Sigmoid colon (tissue), 7 donors: ENCODE measurements around the gene EMC9. TPM values are rescaled to one million over a fixed set of nuclear protein-coding genes. Genes with fewer than 3 reads are reported as not detected.
A peak's percentile ranks its signal among the peaks of the same experiment; 100 is the strongest.

ENCODE experiments used
- DNase-seq: peaks from one replicate; pipeline ENCODE4 v3.0.0-alpha.2; 2019
- H3K27ac ChIP-seq, 4 donors: fragments of 200-600 bp; sonication (generic); one replicate each; pipeline ENCODE4 v1.5.1; 2016 to 2019; ENCODE audit warnings: mild to moderate bottlenecking in 1 of 4
- H3K27me3 ChIP-seq, 3 donors: fragments of 200-600 bp; sonication (generic); one replicate each; pipeline ENCODE4 v1.5.1; 2019; ENCODE audit warnings: mild to moderate bottlenecking in 1 of 3
- H3K36me3 ChIP-seq, 4 donors: fragments of 200-600 bp; sonication (generic); one replicate each; pipeline ENCODE4 v1.5.1; 2016 to 2019
- H3K4me1 ChIP-seq, 4 donors: fragments of 200-600 bp; sonication (generic); one replicate each; pipeline ENCODE4 v1.5.1; 2017 to 2019
- H3K4me3 ChIP-seq, 4 donors: fragments of 200-600 bp; sonication (generic); one replicate each; pipeline ENCODE4 v1.5.1; 2017 to 2019; ENCODE audit warnings: mild to moderate bottlenecking in 2 of 4, moderate library complexity in 1 of 4
- H3K9me3 ChIP-seq, 4 donors: fragments of 200-600 bp in 3 of 4; sonication (generic) in 3 of 4; one replicate each; pipeline versions ENCODE4 v1.5.1 to v1.6.1; 2013 to 2019
- EP300 ChIP-seq, 4 donors: sonication (generic); formaldehyde crosslinking; IDR thresholded peaks; one replicate each; pipeline ENCODE4 v1.6.1; 2017; ENCODE audit warnings: antibody characterized with exemption in 4 of 4
- POLR2A ChIP-seq, 2 donors: fragments of 450-650 bp; IDR thresholded peaks; one replicate each; pipeline ENCODE4 v1.6.1; 2016; ENCODE audit warnings: antibody characterized with exemption in 2 of 2, mild to moderate bottlenecking in 2 of 2, moderate library complexity in 2 of 2
- POLR2AphosphoS5 ChIP-seq, 4 donors: sonication (generic); formaldehyde crosslinking; IDR thresholded peaks; one replicate each; pipeline ENCODE4 v1.6.1; 2017; ENCODE audit warnings: antibody characterized with exemption in 4 of 4
- whole genome bisulfite sequencing, 2 donors: extraction: QIAGEN DNeasy Blood & Tissue Kit; methylation state at CpG; one replicate each; pipeline ENCODE4 v1.1.7; 2013; 5-methylcytosine and 5-hydroxymethylcytosine counted together
- intact Hi-C: fragments of 100-400 bp; cut with DNase I; formaldehyde crosslinking; loops from one replicate; pipeline ENCODE4 v1.15.1; 2023
- polyA plus RNA-seq, 3 donors: library from polyadenylated mRNA; stranded (reverse); fragments of 200-250 nt; gene quantifications; one replicate each; pipeline ENCODE4 v1.2.3, GENCODE V29; 2013
- small RNA-seq, 3 donors: library from RNA; depleted of rRNA; stranded (forward); fragments of <200 nt; gene quantifications; one replicate each; pipeline ENCODE3, GENCODE V24; 2016
- total RNA-seq, 4 donors: library from RNA; depleted of rRNA; stranded (reverse); fragments of >200 nt; gene quantifications; one replicate each; pipeline ENCODE4 v1.1.0, GENCODE V29; 2016
- TF ChIP-seq, protein P1 (sequence below), 4 experiments: fragments of 450-650 bp in 3 of 4; fragments of 200-600 bp in 1 of 4; IDR thresholded peaks; one replicate each; pipeline ENCODE4 v1.5.1; 2016 to 2019; ENCODE audit warnings: antibody characterized with exemption in 4 of 4, mild to moderate bottlenecking in 3 of 4, moderate library complexity in 2 of 4
- donor health status: healthy with polysubstance abuse.
- donor health status: Bipolar disorder and iron deficiency.
- donor health status: healthy.

The EMC9 gene
- total and polyA plus RNA-seq, 7 donors, result 5.0 to 37.2 (median 20.6) TPM

DNA sequence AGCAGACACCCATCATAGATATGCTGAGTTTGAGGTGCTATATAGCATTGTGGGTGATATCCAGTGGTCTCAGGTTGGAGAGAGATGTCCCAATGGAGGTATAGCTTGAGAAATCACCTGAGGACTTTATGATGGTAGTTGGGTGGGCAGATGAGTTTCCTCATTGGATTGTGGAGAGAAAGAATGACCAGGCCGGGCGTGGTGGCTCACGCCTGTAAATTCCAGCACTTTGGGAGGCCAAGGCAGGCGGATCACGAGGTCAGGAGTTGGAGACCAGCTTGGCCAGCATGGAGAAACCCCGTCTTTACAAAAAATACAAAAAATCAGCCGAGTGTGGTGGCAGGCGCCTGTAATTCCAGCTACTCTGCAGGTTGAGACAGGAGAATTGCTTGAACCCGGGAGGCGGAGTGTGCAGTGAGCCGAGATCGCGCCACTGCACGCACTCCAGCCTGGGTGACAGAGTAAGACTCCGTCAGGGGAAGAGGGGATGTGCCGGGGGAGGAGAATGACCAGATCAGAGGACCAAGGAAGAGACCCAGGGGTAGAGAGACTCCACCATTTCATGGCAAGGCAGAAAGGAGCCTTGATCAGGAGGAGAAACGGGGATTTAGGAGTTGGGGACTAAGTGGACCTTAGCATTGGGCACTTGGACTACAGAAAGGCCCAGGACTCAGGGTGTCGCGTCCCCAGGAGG, 48.0 kb downstream of the EMC9 start:
- no peaks in the 10 kb centered on the region for H3K9me3 ChIP-seq
- no peaks in the 10 kb centered on the region for H3K27me3 ChIP-seq
- peaks cover 0 to 19% (median 9%) of the 10 kb centered on the region in 4 donors for H3K4me1 ChIP-seq
- peak overlapping the region; percentile 77 to 95 (median 86) for H3K4me3 ChIP-seq
- peaks cover 0 to 3% (median 0%) of the 10 kb centered on the region in 4 donors for H3K36me3 ChIP-seq
- H3K27ac ChIP-seq, result peak overlapping the region; percentile 88 to 99 (median 89)
- no peak for DNase-seq
- WGBS, 2 donors, result 80 to 85% methylated on average over 19 of the region's 19 CpGs
- intact Hi-C loops, result loop anchor here (2.0 to 10.0 kb wide), 3 partner anchors 41 to 459 kb away; partner anchors contain the start of genes CARMIL3, DHRS2 and DHRS4L2
- TF ChIP-seq, protein P1, sequence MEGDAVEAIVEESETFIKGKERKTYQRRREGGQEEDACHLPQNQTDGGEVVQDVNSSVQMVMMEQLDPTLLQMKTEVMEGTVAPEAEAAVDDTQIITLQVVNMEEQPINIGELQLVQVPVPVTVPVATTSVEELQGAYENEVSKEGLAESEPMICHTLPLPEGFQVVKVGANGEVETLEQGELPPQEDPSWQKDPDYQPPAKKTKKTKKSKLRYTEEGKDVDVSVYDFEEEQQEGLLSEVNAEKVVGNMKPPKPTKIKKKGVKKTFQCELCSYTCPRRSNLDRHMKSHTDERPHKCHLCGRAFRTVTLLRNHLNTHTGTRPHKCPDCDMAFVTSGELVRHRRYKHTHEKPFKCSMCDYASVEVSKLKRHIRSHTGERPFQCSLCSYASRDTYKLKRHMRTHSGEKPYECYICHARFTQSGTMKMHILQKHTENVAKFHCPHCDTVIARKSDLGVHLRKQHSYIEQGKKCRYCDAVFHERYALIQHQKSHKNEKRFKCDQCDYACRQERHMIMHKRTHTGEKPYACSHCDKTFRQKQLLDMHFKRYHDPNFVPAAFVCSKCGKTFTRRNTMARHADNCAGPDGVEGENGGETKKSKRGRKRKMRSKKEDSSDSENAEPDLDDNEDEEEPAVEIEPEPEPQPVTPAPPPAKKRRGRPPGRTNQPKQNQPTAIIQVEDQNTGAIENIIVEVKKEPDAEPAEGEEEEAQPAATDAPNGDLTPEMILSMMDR (IDR thresholded peaks at IDR 0.05), result no peak
- TF ChIP-seq POLR2AphosphoS5 (IDR thresholded peaks at IDR 0.05), result no peak
- TF ChIP-seq POLR2A (IDR thresholded peaks at IDR 0.05), result no peak
- TF ChIP-seq EP300 (IDR thresholded peaks at IDR 0.05), result no peak

DNA sequence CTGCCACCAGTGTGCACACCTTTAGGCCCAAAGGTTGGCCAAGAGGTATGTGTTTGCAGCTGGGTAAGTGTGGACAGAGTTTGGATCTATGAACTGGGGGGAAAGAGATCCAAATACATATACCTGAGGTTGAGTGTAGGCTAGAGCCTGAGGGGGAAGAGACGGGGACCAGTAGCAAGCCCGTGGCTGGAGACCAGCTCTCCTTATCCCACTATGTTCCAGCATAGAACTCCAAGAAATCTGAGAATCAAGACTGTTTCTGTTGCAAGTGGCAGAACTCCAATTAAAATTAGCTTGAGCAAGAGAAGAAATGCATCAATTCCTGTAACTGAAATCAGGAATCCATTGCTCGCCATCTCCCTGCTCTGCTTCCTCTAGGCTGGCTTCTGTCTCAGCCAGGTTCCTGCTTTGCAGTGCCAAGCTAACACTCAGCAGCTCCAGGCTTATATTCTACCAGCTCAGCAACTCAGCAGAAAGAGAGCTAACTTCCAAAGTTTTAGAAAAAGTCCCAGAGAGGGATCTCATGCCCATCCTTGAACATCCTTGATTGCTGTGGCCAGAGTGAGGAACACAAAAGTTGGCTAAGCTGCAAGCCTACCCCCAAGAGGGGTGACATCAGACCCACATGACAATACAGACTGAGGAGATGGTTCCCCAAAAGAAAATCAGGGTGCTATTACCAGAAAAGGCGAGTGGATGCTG, 48.7 kb downstream of the EMC9 start:
- no peaks in the 10 kb centered on the region for H3K36me3 ChIP-seq
- intact Hi-C loops, result loop anchor here (2.0 to 10.0 kb wide), 3 partner anchors 40 to 458 kb away; partner anchors contain the start of genes CARMIL3, DHRS2 and DHRS4L2
- 77 to 94% methylated on average over 4 of the region's 4 CpGs for WGBS, 2 donors
- no peaks in the 10 kb centered on the region for H3K27me3 ChIP-seq
- DNase-seq, result peak; percentile 21
- no peaks in the 10 kb centered on the region for H3K9me3 ChIP-seq
- peak overlapping the region; percentile 88 to 99 (median 89) for H3K27ac ChIP-seq
- no peak overlapping the region for H3K4me3 ChIP-seq
- H3K4me1 ChIP-seq, result peaks cover 0 to 19% (median 9%) of the 10 kb centered on the region in 4 donors
- TF ChIP-seq POLR2A (IDR thresholded peaks at IDR 0.05), result no peak
- TF ChIP-seq EP300 (IDR thresholded peaks at IDR 0.05), result no peak
- no peak for TF ChIP-seq POLR2AphosphoS5 (IDR thresholded peaks at IDR 0.05)
- TF ChIP-seq, protein P1 (IDR thresholded peaks at IDR 0.05), result no peak

DNA sequence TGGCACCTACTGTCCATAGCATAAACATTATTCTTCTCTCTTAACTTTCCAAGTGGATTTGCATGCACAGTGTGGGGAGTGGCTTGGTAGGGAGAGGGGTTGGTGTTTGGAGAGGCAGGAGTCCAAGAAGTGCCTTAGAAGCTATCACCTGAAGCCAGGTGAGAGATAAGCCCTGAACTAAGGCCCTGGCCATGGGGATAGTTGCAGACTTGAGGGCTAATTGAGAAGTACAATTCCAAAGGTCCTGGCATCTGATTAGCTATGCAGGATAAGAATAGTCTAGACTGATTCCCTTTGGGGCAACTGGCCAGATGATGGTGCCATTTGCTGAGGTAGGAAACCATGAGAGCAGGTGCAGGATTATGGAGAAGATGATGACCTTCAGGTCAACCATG, 49.3 kb downstream of the EMC9 start:
- no peaks in the 10 kb centered on the region for H3K36me3 ChIP-seq
- intact Hi-C loops, result loop anchor here (2.0 to 10.0 kb wide), 3 partner anchors 39 to 457 kb away; partner anchors contain the start of genes CARMIL3, DHRS2 and DHRS4L2
- peaks cover 0 to 19% (median 9%) of the 10 kb centered on the region in 4 donors for H3K4me1 ChIP-seq
- H3K9me3 ChIP-seq, result no peaks in the 10 kb centered on the region
- no peak overlapping the region for H3K4me3 ChIP-seq
- no peaks in the 10 kb centered on the region for H3K27me3 ChIP-seq
- H3K27ac ChIP-seq, result no peak overlapping the region
- no peak for TF ChIP-seq POLR2A (IDR thresholded peaks at IDR 0.05)
- TF ChIP-seq, protein P1 (IDR thresholded peaks at IDR 0.05), result no peak
- no peak for TF ChIP-seq POLR2AphosphoS5 (IDR thresholded peaks at IDR 0.05)
- no peak for TF ChIP-seq EP300 (IDR thresholded peaks at IDR 0.05)
- DNase-seq, result no peak

DNA sequence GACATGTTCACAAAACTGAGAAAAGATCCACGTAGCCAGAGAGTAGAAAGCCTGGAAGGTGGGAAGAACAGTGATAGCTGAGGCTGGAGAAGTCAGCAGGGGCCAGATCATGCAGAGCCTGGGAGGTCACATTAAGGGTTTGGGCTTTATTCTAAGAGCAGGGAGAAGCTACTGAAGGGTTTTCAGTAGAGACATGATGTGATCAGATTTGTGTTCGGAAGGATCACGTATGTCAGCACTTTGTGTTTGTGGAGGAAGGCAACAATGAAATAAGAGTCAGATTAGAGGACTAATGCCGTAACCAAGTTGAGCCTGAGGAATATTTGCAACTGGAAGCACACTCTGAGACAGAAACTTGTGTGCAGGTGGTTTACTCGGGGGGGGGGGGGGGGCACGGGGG, 51.5 kb downstream of the EMC9 start:
- TF ChIP-seq EP300 (IDR thresholded peaks at IDR 0.05) (no peak), POLR2A (IDR thresholded peaks at IDR 0.05) (no peak), POLR2AphosphoS5 (IDR thresholded peaks at IDR 0.05) (no peak)
- TF ChIP-seq, protein P1 (IDR thresholded peaks at IDR 0.05), result no peak
- no peak for DNase-seq
- 84 to 88% methylated on average over 6 of the region's 6 CpGs for WGBS, 2 donors
- intact Hi-C loops, result loop anchor here (1.0 to 10.0 kb wide), 4 partner anchors 32 to 455 kb away; partner anchors contain the start of genes DHRS2 and DHRS4L2
- Histone ChIP-seq H3K9me3 (no peaks in the 10 kb centered on the region), H3K27ac (no peak overlapping the region), H3K4me3 (no peak overlapping the region), H3K36me3 (no peaks in the 10 kb centered on the region), H3K4me1 (peaks cover 0 to 12% (median 6%) of the 10 kb centered on the region in 4 donors), H3K27me3 (no peaks in the 10 kb centered on the region)

Small RNA genes within 50 kb of the gene (small RNA-seq; reads per million reads assigned to genes)
- gene AL136295.4 (0 reads per million in 3 donors), gene IPO4 (0 reads per million in 3 donors), gene IRF9 (0 reads per million in 3 donors), gene RNA5SP383 (0.36 to 1.3 (median 0.51) reads per million in 3 donors)

Other genes with a start within 250 kb of the EMC9 start
Only the 30 nearest of the 31 such genes appear.
- gene DHRS4, start 187.8 kb downstream of the EMC9 start, total RNA-seq, result 10 to 100 TPM; 23.8 to 52.4 (median 37.8) TPM
- 10 to 100 TPM; 71.1 to 87.1 (median 74.0) TPM for gene DHRS4, start 187.8 kb downstream of the EMC9 start, polyA plus RNA-seq
- 10 to 100 TPM in 3 of 4 donors, 1 to 10 TPM in 1; 8.0 to 20.0 (median 17.6) TPM for gene DHRS4L2, start 152.7 kb downstream of the EMC9 start, total RNA-seq
- gene DHRS4L2, start 152.7 kb downstream of the EMC9 start, polyA plus RNA-seq, result 10 to 100 TPM; 57.1 to 62.7 (median 57.6) TPM
- 1 to 10 TPM in 2 of 4 donors, under 1 TPM in 2; 0.14 to 3.3 (median 0.62) TPM for gene CARMIL3, start 89.6 kb downstream of the EMC9 start, total RNA-seq
- gene CARMIL3, start 89.6 kb downstream of the EMC9 start, polyA plus RNA-seq, result 1 to 10 TPM in 1 of 3 donors, under 1 TPM in 2; under 0.01 to 1.7 (median 0.23) TPM
- gene CPNE6, start 70.0 kb downstream of the EMC9 start, total RNA-seq, result 1 to 10 TPM in 3 of 4 donors, not detected in 1; 1.8 to 3.3 (median 2.9) TPM
- gene CPNE6, start 70.0 kb downstream of the EMC9 start, polyA plus RNA-seq, result under 1 TPM in 1 of 3 donors, not detected in 2; 0.42 TPM
- 10 to 100 TPM in 2 of 4 donors, 1 to 10 TPM in 2; 7.1 to 12.2 (median 9.2) TPM for gene PCK2, start 47.3 kb downstream of the EMC9 start, total RNA-seq
- gene PCK2, start 47.3 kb downstream of the EMC9 start, polyA plus RNA-seq, result 100 to 1,000 TPM in 1 of 3 donors, 10 to 100 TPM in 2; 66.1 to 109 (median 99.5) TPM
- 10 to 100 TPM; 37.7 to 82.9 (median 54.8) TPM for gene DCAF11, start 26.8 kb downstream of the EMC9 start, total RNA-seq
- 10 to 100 TPM; 70.9 to 79.8 (median 75.1) TPM for gene DCAF11, start 26.8 kb downstream of the EMC9 start, polyA plus RNA-seq
- gene NRL, start 26.6 kb downstream of the EMC9 start, total RNA-seq, result 1 to 10 TPM in 2 of 4 donors, under 1 TPM in 2; 0.71 to 2.2 (median 1.4) TPM
- 1 to 10 TPM; 1.2 to 2.9 (median 1.8) TPM for gene NRL, start 26.6 kb downstream of the EMC9 start, polyA plus RNA-seq
- gene FITM1, start 10.9 kb downstream of the EMC9 start, total RNA-seq, result under 1 TPM in 1 of 4 donors, not detected in 3; 0.33 TPM
- 1 to 10 TPM in 1 of 3 donors, not detected in 2; 1.8 TPM for gene FITM1, start 10.9 kb downstream of the EMC9 start, polyA plus RNA-seq
- 100 to 1,000 TPM; 129 to 186 (median 152) TPM for gene PSME1, start 5.4 kb downstream of the EMC9 start, total RNA-seq
- 100 to 1,000 TPM; 309 to 438 (median 416) TPM for gene PSME1, start 5.4 kb downstream of the EMC9 start, polyA plus RNA-seq
- 10 to 100 TPM; 26.2 to 43.5 (median 34.5) TPM for gene PSME2, start 5.0 kb upstream of the EMC9 start, total RNA-seq
- 100 to 1,000 TPM; 228 to 485 (median 356) TPM for gene PSME2, start 5.0 kb upstream of the EMC9 start, polyA plus RNA-seq
- gene RNF31, start 5.9 kb upstream of the EMC9 start, total RNA-seq, result 10 to 100 TPM; 20.2 to 38.4 (median 29.7) TPM
- gene RNF31, start 5.9 kb upstream of the EMC9 start, polyA plus RNA-seq, result 10 to 100 TPM; 13.6 to 57.8 (median 37.8) TPM
- gene IRF9, start 19.7 kb upstream of the EMC9 start, total RNA-seq, result 100 to 1,000 TPM in 1 of 4 donors, 10 to 100 TPM in 3; 54.6 to 103 (median 56.1) TPM
- gene IRF9, start 19.7 kb upstream of the EMC9 start, polyA plus RNA-seq, result 100 to 1,000 TPM in 1 of 3 donors, 10 to 100 TPM in 2; 46.2 to 115 (median 51.8) TPM
- 10 to 100 TPM in 2 of 4 donors, 1 to 10 TPM in 2; 4.6 to 24.1 (median 8.3) TPM for gene REC8, start 30.5 kb upstream of the EMC9 start, total RNA-seq
- gene REC8, start 30.5 kb upstream of the EMC9 start, polyA plus RNA-seq, result 10 to 100 TPM in 1 of 3 donors, 1 to 10 TPM in 2; 1.8 to 21.7 (median 2.5) TPM
- gene IPO4, start 47.2 kb upstream of the EMC9 start, total RNA-seq, result 10 to 100 TPM; 11.0 to 37.1 (median 13.2) TPM
- gene IPO4, start 47.2 kb upstream of the EMC9 start, polyA plus RNA-seq, result 10 to 100 TPM in 1 of 3 donors, 1 to 10 TPM in 2; 3.0 to 24.4 (median 5.4) TPM
- 10 to 100 TPM; 29.6 to 36.9 (median 34.7) TPM for gene TM9SF1, start 53.9 kb upstream of the EMC9 start, total RNA-seq
- 10 to 100 TPM in 2 of 3 donors, 1 to 10 TPM in 1; 7.9 to 37.2 (median 10.8) TPM for gene TM9SF1, start 53.9 kb upstream of the EMC9 start, polyA plus RNA-seq
- gene TSSK4, start 64.1 kb upstream of the EMC9 start, total RNA-seq, result under 1 TPM in 1 of 4 donors, not detected in 3; 0.66 TPM
- under 1 TPM in 1 of 3 donors, not detected in 2; 0.22 TPM for gene TSSK4, start 64.1 kb upstream of the EMC9 start, polyA plus RNA-seq
- gene CHMP4A, start 71.9 kb upstream of the EMC9 start, total RNA-seq, result 100 to 1,000 TPM in 2 of 4 donors, 10 to 100 TPM in 2; 65.6 to 149 (median 102) TPM
- 100 to 1,000 TPM in 2 of 3 donors, 10 to 100 TPM in 1; 81.6 to 116 (median 109) TPM for gene CHMP4A, start 71.9 kb upstream of the EMC9 start, polyA plus RNA-seq
- gene MDP1, start 74.5 kb upstream of the EMC9 start, total RNA-seq, result 10 to 100 TPM; 22.4 to 31.7 (median 26.5) TPM
- 10 to 100 TPM; 15.1 to 34.2 (median 28.8) TPM for gene MDP1, start 74.5 kb upstream of the EMC9 start, polyA plus RNA-seq
- 100 to 1,000 TPM; 104 to 217 (median 189) TPM for gene NEDD8, start 90.8 kb upstream of the EMC9 start, total RNA-seq
- 100 to 1,000 TPM; 204 to 243 (median 221) TPM for gene NEDD8, start 90.8 kb upstream of the EMC9 start, polyA plus RNA-seq
- 10 to 100 TPM; 44.3 to 63.9 (median 48.3) TPM for gene GMPR2, start 91.3 kb upstream of the EMC9 start, total RNA-seq
- 10 to 100 TPM; 56.5 to 97.1 (median 58.9) TPM for gene GMPR2, start 91.3 kb upstream of the EMC9 start, polyA plus RNA-seq
- 10 to 100 TPM; 36.6 to 55.3 (median 50.1) TPM for gene TINF2, start 101.0 kb upstream of the EMC9 start, total RNA-seq
- 10 to 100 TPM; 41.4 to 54.1 (median 43.5) TPM for gene TINF2, start 101.0 kb upstream of the EMC9 start, polyA plus RNA-seq
- 1 to 10 TPM in 2 of 4 donors, under 1 TPM in 1, not detected in 1; 0.33 to 1.1 (median 1.1) TPM for gene TGM1, start 121.6 kb upstream of the EMC9 start, total RNA-seq
- gene TGM1, start 121.6 kb upstream of the EMC9 start, polyA plus RNA-seq, result 1 to 10 TPM in 1 of 3 donors, under 1 TPM in 2; 0.60 to 2.7 (median 0.69) TPM
- 10 to 100 TPM; 14.0 to 25.2 (median 20.0) TPM for gene RABGGTA, start 130.0 kb upstream of the EMC9 start, total RNA-seq
- 10 to 100 TPM; 27.3 to 32.4 (median 31.9) TPM for gene RABGGTA, start 130.0 kb upstream of the EMC9 start, polyA plus RNA-seq
- gene DHRS1, start 158.2 kb upstream of the EMC9 start, total RNA-seq, result 10 to 100 TPM; 13.9 to 34.6 (median 29.3) TPM
- 10 to 100 TPM; 39.6 to 56.6 (median 40.8) TPM for gene DHRS1, start 158.2 kb upstream of the EMC9 start, polyA plus RNA-seq
- gene NOP9, start 158.3 kb upstream of the EMC9 start, total RNA-seq, result 10 to 100 TPM; 12.8 to 16.8 (median 14.9) TPM
- gene NOP9, start 158.3 kb upstream of the EMC9 start, polyA plus RNA-seq, result 10 to 100 TPM in 2 of 3 donors, 1 to 10 TPM in 1; 7.8 to 29.0 (median 11.3) TPM
- gene CIDEB, start 166.4 kb upstream of the EMC9 start, total RNA-seq, result 1 to 10 TPM; 4.7 to 9.5 (median 8.0) TPM
- gene CIDEB, start 166.4 kb upstream of the EMC9 start, polyA plus RNA-seq, result 1 to 10 TPM; 7.2 to 8.6 (median 7.2) TPM
- gene LTB4R2, start 168.5 kb upstream of the EMC9 start, total RNA-seq, result 1 to 10 TPM; 2.5 to 5.5 (median 4.3) TPM
- 1 to 10 TPM in 1 of 3 donors, under 1 TPM in 1, not detected in 1; under 0.01 to 3.9 TPM for gene LTB4R2, start 168.5 kb upstream of the EMC9 start, polyA plus RNA-seq
- gene LTB4R, start 169.9 kb upstream of the EMC9 start, total RNA-seq, result 1 to 10 TPM; 2.1 to 4.2 (median 2.9) TPM
- 1 to 10 TPM in 2 of 3 donors, under 1 TPM in 1; 0.60 to 9.8 (median 2.1) TPM for gene LTB4R, start 169.9 kb upstream of the EMC9 start, polyA plus RNA-seq
- 10 to 100 TPM in 3 of 4 donors, 1 to 10 TPM in 1; 8.1 to 36.0 (median 17.7) TPM for gene ADCY4, start 193.5 kb upstream of the EMC9 start, total RNA-seq
- gene ADCY4, start 193.5 kb upstream of the EMC9 start, polyA plus RNA-seq, result 10 to 100 TPM in 1 of 3 donors, 1 to 10 TPM in 2; 1.4 to 16.5 (median 2.4) TPM
- 10 to 100 TPM in 1 of 4 donors, 1 to 10 TPM in 3; 2.6 to 12.5 (median 3.7) TPM for gene RIPK3, start 198.4 kb upstream of the EMC9 start, total RNA-seq
- gene RIPK3, start 198.4 kb upstream of the EMC9 start, polyA plus RNA-seq, result 10 to 100 TPM; 28.8 to 66.4 (median 43.5) TPM